ENCODE results near the gene SUGP1.

SUGP1 gene

DNA sequence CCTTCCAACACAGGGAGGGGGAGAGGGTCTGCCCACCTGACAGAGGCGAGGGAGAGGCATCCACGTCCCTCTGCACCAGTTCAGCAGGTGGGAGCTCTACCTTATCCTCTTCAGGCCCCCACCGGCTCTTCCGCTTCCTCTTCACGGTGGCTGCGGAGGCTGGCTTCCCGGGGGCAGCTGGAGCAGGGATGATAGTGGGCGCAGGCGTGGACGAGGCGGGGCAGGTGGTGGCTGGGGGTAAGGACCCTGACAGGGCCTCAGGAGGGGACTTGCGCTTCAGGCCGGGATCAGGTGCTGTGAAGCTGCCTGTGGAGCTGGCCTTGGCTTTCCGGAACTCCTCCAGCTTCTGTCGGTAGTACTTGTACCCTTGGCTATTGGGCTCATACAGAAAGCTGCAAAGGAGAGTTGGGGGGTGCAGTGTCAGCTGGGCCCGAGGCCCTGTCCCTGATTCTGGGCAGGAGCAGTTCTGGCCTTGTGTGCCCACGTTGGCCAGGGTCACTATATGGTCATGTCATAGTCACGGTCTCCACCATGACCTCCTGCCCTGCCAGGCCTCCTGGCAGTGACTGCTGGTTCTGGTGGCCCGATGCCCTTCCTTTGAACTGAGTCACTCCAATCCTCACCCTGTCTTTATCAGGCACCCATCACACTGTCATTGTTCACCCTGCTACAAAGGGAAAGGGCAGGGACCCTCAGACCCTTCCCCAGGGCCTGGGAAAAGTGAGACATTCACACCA is 23.2 kb downstream of the SUGP1 start:
- no peak for DNase-seq

GRCh38 chr19:19294914-19295313 is 25.4 kb downstream of the SUGP1 start:
- no peak for DNase-seq

GRCh38 chr19:19292607-19293006 is 27.7 kb downstream of the SUGP1 start:
- no peak for DNase-seq

- DNase-seq = no peak
Observed at GRCh38 chr19:19285686-19286085, 34.6 kb downstream of the SUGP1 start.

DNA sequence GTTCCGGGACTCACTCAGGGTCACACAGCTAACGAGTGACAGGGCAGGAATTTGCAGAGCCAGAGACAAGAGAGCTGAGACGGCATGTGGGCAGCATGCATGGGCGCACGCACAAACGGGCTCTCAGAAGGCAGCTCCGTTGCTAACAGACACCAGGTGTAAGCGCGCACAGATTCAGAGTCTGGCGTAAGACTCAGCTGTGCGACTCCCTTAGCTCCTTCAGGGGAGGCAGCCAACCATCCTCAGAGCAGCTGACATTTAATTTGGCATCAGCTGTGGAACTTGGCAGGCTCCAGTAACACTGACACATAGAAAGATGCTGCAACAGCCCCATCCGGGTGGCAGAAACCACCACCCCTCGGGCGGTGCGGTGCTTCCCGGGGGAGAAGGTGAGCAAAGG is 39.7 kb downstream of the SUGP1 start:
- DNase-seq = no peak

GRCh38 chr19:19279853-19280252 is 40.5 kb downstream of the SUGP1 start:
- no peak for DNase-seq

- DNase-seq = no peak
Observed at GRCh38 chr19:19279062-19279612, 41.2 kb downstream of the SUGP1 start.

GRCh38 chr19:19278315-19278714 is 42.0 kb downstream of the SUGP1 start:
- no peak for DNase-seq

GRCh38 chr19:19276851-19277250 is 43.5 kb downstream of the SUGP1 start:
- DNase-seq = no peak

- no peak for DNase-seq
Observed at GRCh38 chr19:19276386-19276785, 43.9 kb downstream of the SUGP1 start.

DNA sequence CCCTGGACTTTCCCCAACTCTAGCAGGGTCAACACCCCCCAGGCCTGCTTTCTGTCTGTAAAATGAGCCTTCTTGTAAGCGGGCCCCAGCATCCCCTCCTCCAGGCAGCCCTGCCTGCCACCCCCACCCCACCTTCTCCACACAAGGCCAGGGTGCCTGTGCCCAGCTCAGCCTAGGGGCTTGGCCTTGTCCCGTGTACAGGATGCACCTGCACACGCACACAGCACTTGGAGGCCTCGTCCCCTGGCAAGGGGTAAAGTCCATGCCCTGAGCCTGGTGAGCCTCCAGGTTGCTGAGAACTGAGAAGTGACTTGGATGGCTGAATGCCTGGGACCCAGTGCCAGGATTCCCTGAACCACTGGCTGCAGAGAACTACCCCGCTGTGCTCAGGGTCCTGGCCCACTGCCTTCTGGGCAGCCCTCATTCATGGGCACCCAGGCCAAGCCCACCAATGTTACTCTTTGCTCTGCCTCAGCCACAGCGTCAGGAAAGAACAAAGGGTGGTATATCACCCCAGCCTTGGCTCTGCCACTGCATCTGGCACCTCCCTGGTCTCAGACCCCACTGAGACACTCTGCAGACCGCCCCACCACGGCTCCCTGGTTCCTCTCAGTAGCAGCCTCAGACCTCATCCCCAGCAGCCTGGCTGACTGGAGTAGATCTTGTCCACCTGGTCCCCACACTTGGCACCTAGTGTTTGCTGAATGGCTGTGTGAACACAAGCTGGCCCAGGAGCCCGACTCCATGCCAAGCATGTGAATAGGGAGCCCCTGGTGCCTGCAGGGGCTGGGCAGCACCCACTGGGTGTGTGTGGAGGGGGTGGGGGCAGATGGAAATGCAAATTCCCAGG is 45.4 kb downstream of the SUGP1 start:
- no peak for DNase-seq

DNA sequence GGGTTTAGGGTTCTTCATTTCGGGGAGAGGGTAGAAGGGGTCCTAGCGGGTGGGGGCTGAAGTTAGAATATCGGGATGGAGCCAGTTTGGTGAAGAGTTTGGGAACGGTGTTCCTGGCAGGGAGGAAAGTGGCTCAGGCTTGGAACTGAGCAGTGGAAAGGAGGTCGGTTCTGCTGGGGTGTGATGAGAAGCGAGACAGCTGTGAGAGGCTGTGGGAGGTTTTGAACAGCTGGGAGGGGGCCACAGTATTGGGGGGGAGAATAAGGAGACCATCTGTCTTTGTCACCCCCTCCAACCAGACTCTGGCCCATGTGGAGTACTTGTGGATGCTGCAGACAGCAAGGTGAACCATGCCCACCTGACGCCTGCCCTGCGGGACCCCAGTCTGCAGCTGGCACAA is 46.2 kb downstream of the SUGP1 start:
- DNase-seq = no peak

GRCh38 chr19:19271828-19272599 is 48.3 kb downstream of the SUGP1 start:
- DNase-seq = no peak

- no peak for DNase-seq
Observed at GRCh38 chr19:19270749-19271571, 49.3 kb downstream of the SUGP1 start.

- no peak for DNase-seq
Observed at GRCh38 chr19:19269952-19270694, 50.2 kb downstream of the SUGP1 start.

DNA sequence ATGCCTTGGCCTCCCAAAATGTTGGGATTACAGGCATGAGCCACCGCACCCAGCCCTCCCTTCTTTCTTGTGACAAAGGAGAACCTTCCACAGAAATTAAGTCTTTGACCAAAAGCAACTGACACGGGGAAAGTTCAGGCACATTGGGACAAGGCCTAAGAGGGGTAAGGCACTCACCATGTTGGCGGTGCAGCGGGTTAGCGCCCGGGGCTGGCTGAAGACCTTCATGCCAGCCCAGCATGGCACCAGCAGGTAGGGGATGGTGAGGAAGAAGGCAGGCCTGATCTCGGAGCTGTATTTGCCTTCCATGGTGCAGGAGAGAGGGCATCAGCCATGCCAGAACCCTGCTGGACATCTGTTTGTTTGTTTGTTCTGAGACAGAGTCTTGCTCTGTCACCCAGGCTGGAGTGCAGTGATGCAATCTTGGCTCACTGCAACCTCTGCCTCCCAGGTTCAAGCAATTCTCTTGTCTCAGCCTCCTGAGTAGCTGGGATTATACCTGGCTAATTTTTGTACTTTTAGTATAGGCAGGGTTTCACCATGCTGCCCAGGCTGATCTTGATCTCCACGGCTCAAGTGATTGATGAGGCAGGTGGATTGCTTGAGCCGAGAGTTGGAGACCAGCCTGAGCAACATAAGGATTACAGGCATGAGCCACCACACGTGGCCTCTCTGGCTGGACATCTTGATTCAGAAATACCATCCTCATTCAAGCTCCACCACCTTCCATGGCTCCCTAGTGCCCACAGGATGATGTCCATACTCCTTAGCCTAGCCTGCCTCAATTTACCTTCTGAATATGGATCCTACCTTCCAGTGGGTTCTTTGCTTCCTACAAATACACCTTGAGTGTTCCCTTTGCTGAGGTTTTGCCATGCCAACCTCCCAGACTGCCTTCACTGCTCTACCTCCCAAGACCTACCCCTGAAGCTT is 51.6 kb downstream of the SUGP1 start:
- no peak for DNase-seq

DNA sequence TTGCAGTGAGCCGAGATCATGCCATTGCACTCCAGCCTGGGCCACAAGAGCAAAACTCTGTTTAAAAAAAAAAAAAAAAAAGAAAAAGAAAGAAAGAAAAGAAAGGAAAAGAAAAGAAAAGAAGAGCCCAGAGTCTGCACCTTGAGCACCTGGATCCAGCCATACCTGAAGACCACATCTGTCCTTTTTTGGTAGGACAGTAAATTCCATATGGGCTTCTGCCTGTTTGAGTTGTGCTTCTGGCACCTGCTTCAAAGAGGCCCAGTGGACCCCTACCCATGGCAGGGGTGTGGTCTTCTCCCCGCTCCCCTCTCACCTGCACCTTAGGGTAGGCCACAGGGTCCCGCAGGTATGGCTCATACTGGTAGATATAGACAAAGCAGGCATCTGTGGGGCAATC is 53.0 kb downstream of the SUGP1 start:
- no peak for DNase-seq

DNA sequence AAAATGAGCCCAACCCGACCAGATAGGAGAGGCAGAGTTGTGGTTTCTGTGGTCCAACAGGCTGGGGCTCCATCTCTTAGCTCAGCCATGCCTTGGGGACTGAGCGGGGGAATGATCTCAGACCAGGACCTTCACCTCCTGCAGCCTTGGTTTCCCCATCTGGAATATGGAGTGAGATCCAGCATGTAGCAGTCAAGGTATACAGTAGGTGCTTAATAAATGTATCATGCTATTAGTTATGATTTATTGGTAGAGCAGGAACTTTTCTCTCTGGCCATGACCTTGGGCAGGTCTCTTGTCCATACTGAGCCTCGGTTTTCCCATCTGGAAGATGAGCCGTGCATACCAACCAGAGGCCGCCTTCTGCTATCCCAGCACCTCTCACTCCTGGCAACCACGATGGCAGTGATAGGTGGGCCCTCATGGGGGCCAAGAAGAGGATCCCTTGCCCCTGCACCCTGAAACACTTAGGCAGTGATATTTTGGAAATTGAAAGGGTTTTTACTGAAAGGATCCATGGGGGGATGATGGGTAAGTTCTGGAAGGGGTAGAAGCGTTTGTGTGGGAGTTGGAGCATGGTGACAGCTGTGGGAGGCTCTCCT is 56.3 kb downstream of the SUGP1 start:
- no peak for DNase-seq

DNA sequence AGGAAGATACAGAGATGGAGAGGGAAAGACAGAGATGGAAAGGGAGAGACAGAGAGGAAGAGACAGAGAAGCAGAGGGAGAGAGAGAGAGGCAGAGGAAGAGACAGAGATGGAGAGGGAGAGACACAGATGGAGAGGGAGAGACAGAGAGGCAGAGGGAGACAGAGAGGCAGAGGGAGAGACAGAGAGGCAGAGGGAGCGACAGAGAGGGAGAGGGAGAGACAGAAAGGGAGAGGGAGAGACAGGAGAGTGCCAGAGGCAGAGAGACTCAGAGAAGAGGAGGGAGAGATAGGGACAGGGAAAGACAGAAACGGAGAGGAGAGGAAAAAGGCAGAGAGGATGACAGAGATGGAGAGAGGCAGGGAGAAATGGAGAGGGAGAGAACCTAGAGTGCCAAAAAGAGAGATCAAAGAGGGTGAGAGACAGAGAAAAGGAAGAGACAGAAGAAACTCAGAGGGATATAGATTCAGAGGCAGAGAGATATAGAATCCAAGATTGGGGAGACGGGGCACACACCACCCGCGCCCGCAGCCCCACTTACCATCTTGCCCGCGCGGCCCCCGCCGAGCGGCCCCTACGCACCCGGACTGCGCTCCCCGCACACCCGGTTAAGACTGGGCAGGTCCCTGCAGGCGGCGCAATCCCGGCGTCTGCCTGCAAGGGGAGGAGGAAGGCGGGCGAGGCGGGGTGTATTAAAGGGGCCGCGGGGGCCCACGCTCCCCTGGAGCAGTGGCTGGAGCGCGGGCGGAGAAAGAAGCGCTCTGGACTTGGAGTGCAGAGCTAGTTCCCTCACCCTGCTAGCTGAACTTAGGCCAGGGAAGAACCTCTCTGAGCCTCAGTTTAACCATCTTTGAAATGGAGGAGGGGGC is 57.9 kb downstream of the SUGP1 start:
- DNase-seq = no peak
